Activated naive CD4-positive, alpha-beta T cell treated with anti-CD3 and anti-CD28 coated beads, Interleukin-2, amount 50 U/mL, for 24 hours (primary cell): ENCODE measurements around the gene BNC2.
"Not testable (repeated sequence)": the region's sequence is repeated elsewhere in the genome, so short reads cannot be mapped to it uniquely, and the experiment has no call there.

ENCODE experiments used
- H3K27ac Mint-ChIP-seq: one replicate; pipeline ENCODE4 v1.8.0; 2021; ENCODE audit warnings: mild to moderate bottlenecking, mixed read lengths
- H3K27me3 Mint-ChIP-seq: one replicate; pipeline ENCODE4 v1.8.0; 2021; ENCODE audit warnings: mixed read lengths
- H3K36me3 Mint-ChIP-seq: one replicate; pipeline ENCODE4 v1.8.0; 2021; ENCODE audit warnings: mixed read lengths
- H3K4me1 Mint-ChIP-seq: one replicate; pipeline ENCODE4 v1.8.0; 2021; ENCODE audit warnings: mixed read lengths
- H3K4me3 Mint-ChIP-seq: one replicate; pipeline ENCODE4 v1.8.0; 2021; ENCODE audit warnings: mild to moderate bottlenecking, mixed read lengths
- H3K9me3 Mint-ChIP-seq: one replicate; pipeline ENCODE4 v1.8.0; 2021; ENCODE audit warnings: mixed read lengths

Gene BNC2, protein sequence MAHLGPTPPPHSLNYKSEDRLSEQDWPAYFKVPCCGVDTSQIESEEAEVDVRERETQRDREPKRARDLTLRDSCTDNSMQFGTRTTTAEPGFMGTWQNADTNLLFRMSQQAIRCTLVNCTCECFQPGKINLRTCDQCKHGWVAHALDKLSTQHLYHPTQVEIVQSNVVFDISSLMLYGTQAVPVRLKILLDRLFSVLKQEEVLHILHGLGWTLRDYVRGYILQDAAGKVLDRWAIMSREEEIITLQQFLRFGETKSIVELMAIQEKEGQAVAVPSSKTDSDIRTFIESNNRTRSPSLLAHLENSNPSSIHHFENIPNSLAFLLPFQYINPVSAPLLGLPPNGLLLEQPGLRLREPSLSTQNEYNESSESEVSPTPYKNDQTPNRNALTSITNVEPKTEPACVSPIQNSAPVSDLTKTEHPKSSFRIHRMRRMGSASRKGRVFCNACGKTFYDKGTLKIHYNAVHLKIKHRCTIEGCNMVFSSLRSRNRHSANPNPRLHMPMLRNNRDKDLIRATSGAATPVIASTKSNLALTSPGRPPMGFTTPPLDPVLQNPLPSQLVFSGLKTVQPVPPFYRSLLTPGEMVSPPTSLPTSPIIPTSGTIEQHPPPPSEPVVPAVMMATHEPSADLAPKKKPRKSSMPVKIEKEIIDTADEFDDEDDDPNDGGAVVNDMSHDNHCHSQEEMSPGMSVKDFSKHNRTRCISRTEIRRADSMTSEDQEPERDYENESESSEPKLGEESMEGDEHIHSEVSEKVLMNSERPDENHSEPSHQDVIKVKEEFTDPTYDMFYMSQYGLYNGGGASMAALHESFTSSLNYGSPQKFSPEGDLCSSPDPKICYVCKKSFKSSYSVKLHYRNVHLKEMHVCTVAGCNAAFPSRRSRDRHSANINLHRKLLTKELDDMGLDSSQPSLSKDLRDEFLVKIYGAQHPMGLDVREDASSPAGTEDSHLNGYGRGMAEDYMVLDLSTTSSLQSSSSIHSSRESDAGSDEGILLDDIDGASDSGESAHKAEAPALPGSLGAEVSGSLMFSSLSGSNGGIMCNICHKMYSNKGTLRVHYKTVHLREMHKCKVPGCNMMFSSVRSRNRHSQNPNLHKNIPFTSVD

GRCh38 chr9:16870596-16871335 lies at the start of gene BNC2:
TSS of gene BNC2 (minus strand) at chr9:16870670. CDS start at chr9:16870648, 22 bp downstream.
- Mint-ChIP-seq H3K36me3 (no peaks in the 10 kb centered on the region), H3K27me3 (peaks cover 19% of the 10 kb centered on the region), H3K27ac (no peak within 1 kb of the TSS), H3K9me3 (no peaks in the 10 kb centered on the region), H3K4me1 (peaks cover 3% of the 10 kb centered on the region), H3K4me3 (peak within 1 kb of the TSS; percentile 79)

DNA sequence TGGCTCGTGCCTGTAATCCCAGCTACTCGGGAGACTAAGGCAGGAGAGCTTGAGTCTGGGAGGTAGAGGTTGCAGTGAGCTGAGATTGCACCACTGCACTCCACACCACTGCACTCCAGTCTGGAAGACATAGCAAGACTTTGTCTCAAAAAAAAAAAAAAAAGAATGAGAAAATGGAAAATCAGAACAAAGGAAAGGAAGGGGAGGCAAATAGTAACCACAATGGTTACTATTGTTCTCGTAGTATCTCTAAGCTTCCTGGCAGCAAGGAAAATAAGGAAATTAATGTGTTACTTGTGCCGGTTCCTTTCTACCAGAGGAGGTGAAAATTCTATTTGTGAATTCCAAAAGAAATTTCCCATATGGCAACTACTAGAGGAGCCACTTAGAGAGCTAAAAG lies 48.5 kb upstream of the BNC2 start:
- no peaks in the 10 kb centered on the region for H3K4me1 Mint-ChIP-seq
- H3K27me3 Mint-ChIP-seq = no peaks in the 10 kb centered on the region
- H3K36me3 Mint-ChIP-seq = no peaks in the 10 kb centered on the region
- H3K4me3 Mint-ChIP-seq = no peak overlapping the region
- H3K27ac Mint-ChIP-seq = no peak overlapping the region
- H3K9me3 Mint-ChIP-seq = peaks cover 9% of the 10 kb centered on the region

- H3K4me1 Mint-ChIP-seq = no peaks in the 10 kb centered on the region
- no peak overlapping the region for H3K4me3 Mint-ChIP-seq
- no peaks in the 10 kb centered on the region for H3K27me3 Mint-ChIP-seq
- H3K9me3 Mint-ChIP-seq = peaks cover 9% of the 10 kb centered on the region
- H3K27ac Mint-ChIP-seq = no peak overlapping the region
- H3K36me3 Mint-ChIP-seq = no peaks in the 10 kb centered on the region
Observed at GRCh38 chr9:16915126-16915831, 44.8 kb upstream of the BNC2 start.

DNA sequence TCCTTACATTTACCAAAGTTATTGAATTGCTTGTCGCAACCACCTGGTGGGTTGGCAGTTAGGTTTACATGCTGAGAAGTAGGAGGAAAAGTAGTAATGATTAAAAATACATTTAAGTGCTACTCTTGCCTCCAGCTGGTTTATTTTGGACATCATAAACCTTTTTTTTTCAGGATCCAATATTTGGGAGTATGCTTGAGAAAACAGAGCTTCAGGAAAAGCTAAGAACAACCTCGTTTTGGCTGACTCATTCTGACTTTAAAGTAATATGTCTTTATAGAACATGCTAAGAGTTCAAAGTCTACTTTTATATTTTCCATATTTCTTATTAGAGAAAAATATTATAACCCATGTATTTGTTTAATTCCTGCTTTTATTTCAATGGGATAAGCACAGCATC lies 41.7 kb upstream of the BNC2 start:
- Mint-ChIP-seq H3K4me3 (no peak overlapping the region), H3K4me1 (no peaks in the 10 kb centered on the region), H3K36me3 (no peaks in the 10 kb centered on the region)

DNA sequence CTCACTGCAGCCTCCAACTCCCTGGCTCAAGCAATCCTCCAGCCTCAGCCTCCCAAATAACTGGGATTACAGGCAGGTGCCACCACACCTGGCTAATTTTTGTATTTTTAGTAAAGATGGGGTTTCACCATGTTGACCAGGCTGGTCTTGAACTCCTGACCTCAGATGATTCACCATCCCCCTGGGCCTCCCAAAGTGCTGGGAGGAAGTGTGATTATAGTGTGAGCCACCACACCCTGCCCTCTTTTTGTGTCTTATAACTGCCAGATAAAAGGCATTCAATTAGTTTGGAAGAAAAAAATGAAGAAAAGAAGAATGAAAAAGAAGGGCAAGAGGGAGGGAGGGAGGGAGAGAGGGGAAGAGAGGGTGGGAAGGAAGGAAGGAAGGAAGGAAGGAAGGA lies 37.7 kb upstream of the BNC2 start:
- not testable (repeated sequence) for H3K4me1 Mint-ChIP-seq, H3K9me3 Mint-ChIP-seq, H3K36me3 Mint-ChIP-seq, H3K27ac Mint-ChIP-seq, H3K27me3 Mint-ChIP-seq, H3K4me3 Mint-ChIP-seq

More for the DNA sequence above, 41.7 kb upstream of the BNC2 start:
- H3K9me3 Mint-ChIP-seq = no peaks in the 10 kb centered on the region
- no peak overlapping the region for H3K27ac Mint-ChIP-seq
- no peaks in the 10 kb centered on the region for H3K27me3 Mint-ChIP-seq

- no peaks in the 10 kb centered on the region for H3K4me1 Mint-ChIP-seq
- H3K36me3 Mint-ChIP-seq = no peaks in the 10 kb centered on the region
- no peaks in the 10 kb centered on the region for H3K27me3 Mint-ChIP-seq
- H3K4me3 Mint-ChIP-seq = no peak overlapping the region
- no peak overlapping the region for H3K27ac Mint-ChIP-seq
- H3K9me3 Mint-ChIP-seq = no peaks in the 10 kb centered on the region
Observed at GRCh38 chr9:16904655-16905054, 34.2 kb upstream of the BNC2 start.

DNA sequence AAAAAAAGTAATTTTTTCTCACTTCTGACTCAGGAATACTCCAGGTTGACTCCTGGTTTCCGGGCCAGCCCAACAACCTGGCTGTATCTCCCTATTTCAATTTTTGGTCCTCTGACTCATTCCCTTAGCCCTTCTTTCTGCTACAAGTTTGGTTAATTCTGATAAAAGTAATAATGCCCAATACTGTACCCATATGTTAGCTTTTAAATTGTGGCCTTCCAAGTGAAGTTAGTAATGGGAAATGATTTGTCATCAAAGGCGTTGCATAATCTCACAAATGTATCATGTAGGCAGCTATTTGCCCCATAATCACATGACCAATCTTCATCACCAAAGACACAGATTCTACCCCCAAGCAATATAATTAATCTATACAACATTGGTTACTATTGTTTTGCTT lies 31.1 kb upstream of the BNC2 start:
- Mint-ChIP-seq H3K4me3 (no peak overlapping the region), H3K4me1 (no peaks in the 10 kb centered on the region), H3K27ac (no peak overlapping the region), H3K9me3 (no peaks in the 10 kb centered on the region), H3K27me3 (no peaks in the 10 kb centered on the region), H3K36me3 (no peaks in the 10 kb centered on the region)

DNA sequence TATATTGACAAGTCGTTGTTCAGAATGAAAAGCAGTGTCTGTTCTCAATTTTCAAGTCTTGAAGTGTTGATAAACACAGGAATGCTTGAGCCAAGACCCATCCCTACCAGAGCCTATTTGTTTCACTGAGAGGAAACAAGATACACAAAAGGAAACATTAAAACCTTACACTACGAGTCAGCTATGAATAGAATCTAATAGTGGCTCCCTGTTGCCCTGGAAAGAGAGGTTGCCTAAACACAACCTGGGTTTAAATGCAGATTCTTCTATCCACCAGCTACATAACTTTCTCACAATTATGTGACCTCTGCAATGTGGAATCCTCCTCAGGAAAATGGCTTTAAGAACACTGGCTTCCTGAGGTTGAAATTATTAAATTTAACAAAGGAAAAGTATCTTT lies 29.1 kb upstream of the BNC2 start:
- H3K27ac Mint-ChIP-seq = no peak overlapping the region
- no peaks in the 10 kb centered on the region for H3K27me3 Mint-ChIP-seq
- H3K4me1 Mint-ChIP-seq = no peaks in the 10 kb centered on the region
- no peak overlapping the region for H3K4me3 Mint-ChIP-seq
- H3K36me3 Mint-ChIP-seq = no peaks in the 10 kb centered on the region
- H3K9me3 Mint-ChIP-seq = no peaks in the 10 kb centered on the region

GRCh38 chr9:16898464-16898863 lies 28.0 kb upstream of the BNC2 start:
- no peak overlapping the region for H3K4me3 Mint-ChIP-seq
- no peaks in the 10 kb centered on the region for H3K27me3 Mint-ChIP-seq
- no peak overlapping the region for H3K27ac Mint-ChIP-seq
- no peaks in the 10 kb centered on the region for H3K36me3 Mint-ChIP-seq
- no peaks in the 10 kb centered on the region for H3K9me3 Mint-ChIP-seq
- no peaks in the 10 kb centered on the region for H3K4me1 Mint-ChIP-seq

DNA sequence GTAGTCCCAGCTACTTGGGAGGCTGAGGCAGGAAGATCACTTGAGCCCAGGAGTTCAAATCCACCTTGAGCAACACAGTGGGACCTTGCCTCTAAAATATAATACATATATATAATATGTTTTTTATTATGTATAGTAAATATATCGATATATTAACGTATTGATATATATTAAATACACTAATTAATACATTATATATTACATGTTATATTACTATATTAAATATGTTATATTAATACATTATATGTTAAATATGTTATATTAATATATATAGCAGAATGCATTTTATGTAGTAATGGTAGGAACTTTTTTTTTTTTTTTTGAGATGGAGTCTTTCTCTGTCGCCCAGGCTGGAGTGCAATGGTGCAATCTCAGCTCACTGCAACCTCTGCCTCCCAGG lies 18.1 kb upstream of the BNC2 start:
- Mint-ChIP-seq H3K36me3 (no peaks in the 10 kb centered on the region), H3K4me1 (no peaks in the 10 kb centered on the region), H3K27me3 (no peaks in the 10 kb centered on the region), H3K27ac (no peak overlapping the region), H3K9me3 (peaks cover 10% of the 10 kb centered on the region), H3K4me3 (no peak overlapping the region)

GRCh38 chr9:16885931-16886330 lies 15.5 kb upstream of the BNC2 start:
- Mint-ChIP-seq H3K36me3 (no peaks in the 10 kb centered on the region), H3K27me3 (no peaks in the 10 kb centered on the region), H3K27ac (no peak overlapping the region), H3K4me1 (no peaks in the 10 kb centered on the region), H3K4me3 (no peak overlapping the region), H3K9me3 (peaks cover 15% of the 10 kb centered on the region)

DNA sequence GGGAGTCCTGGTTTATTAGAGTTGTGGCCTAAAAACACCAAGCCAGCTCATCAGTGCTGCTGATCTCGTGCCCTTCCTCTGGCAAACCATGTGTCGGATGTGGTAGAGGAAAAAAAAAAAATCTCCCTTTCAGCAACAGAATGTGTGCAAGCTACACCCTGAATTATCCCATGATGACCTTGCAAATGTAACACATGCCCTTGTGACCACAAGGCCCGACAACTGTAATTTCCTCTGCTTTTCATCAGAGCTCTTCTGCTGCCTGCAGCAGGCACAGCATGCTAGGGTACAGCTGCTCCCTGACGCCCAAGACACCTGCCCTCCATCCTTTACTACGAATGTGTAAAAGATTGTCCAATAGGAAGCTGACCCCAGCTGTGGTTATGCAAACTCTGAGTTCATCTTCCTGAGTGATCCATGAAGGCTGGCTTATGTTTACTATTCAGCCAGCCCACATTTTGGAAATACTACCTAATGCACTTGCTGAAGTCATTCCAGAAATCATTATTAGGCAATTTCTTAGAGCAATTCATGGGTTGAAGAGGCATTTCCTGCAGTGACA lies 14.6 kb upstream of the BNC2 start:
- no peaks in the 10 kb centered on the region for H3K27me3 Mint-ChIP-seq
- no peaks in the 10 kb centered on the region for H3K4me1 Mint-ChIP-seq
- peak overlapping the region; percentile 11 for H3K27ac Mint-ChIP-seq
- H3K9me3 Mint-ChIP-seq = peaks cover 15% of the 10 kb centered on the region
- no peaks in the 10 kb centered on the region for H3K36me3 Mint-ChIP-seq
- H3K4me3 Mint-ChIP-seq = no peak overlapping the region

DNA sequence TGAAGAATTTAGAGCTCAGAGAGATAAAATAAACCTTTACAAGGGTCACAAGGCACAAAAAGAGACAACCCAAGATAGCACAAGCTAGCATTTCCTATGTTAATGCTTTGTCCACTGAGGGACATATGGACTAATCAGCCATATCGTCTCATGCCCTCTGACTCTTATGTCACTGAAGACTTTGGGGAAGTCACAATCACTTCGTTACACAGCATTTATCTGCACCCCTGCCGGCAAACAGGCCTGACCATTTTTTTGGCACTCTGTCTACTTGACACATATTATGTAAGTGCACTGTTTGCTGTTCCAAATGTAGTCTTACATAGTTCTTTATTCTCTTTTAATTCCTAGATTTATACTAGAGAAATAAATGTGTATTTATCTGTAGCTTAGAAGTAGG lies 13.9 kb upstream of the BNC2 start:
- H3K4me3 Mint-ChIP-seq = no peak overlapping the region

DNA sequence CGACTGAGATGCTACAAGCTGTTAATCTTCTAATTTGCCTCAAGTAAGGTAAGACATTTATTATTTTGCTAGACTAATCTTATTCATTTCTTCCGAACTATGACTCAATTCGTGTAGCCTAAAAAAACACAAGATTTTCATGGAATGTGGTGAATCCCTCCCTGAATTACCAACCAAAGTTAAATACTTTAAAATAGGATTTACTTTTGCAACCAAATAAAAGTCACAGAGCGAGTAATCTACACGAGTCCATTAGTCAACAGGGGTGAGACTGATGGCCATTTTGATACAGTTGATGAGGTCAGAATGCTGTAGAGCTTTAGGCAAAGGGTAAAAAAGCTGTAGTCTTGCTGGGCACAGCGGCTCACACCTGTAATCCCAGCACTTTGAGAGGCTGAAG lies 13.1 kb upstream of the BNC2 start:
- no peaks in the 10 kb centered on the region for H3K27me3 Mint-ChIP-seq
- H3K36me3 Mint-ChIP-seq = no peaks in the 10 kb centered on the region
- H3K4me3 Mint-ChIP-seq = no peak overlapping the region
- H3K27ac Mint-ChIP-seq = no peak overlapping the region
- H3K9me3 Mint-ChIP-seq = peaks cover 15% of the 10 kb centered on the region
- H3K4me1 Mint-ChIP-seq = no peaks in the 10 kb centered on the region

More for the DNA sequence above, 13.9 kb upstream of the BNC2 start:
- H3K36me3 Mint-ChIP-seq = no peaks in the 10 kb centered on the region
- no peak overlapping the region for H3K27ac Mint-ChIP-seq
- peaks cover 15% of the 10 kb centered on the region for H3K9me3 Mint-ChIP-seq
- H3K4me1 Mint-ChIP-seq = no peaks in the 10 kb centered on the region
- H3K27me3 Mint-ChIP-seq = no peaks in the 10 kb centered on the region

GRCh38 chr9:16882440-16882839 lies 12.0 kb upstream of the BNC2 start:
- not testable (repeated sequence) for H3K27me3 Mint-ChIP-seq, H3K4me1 Mint-ChIP-seq, H3K4me3 Mint-ChIP-seq, H3K27ac Mint-ChIP-seq, H3K36me3 Mint-ChIP-seq
- H3K9me3 Mint-ChIP-seq = peaks cover 11% of the 10 kb centered on the region
